HG03196 (cell line): ENCODE data around the gene HPCAL1.
"Not testable (repeated sequence)": the region's sequence is repeated elsewhere in the genome, so short reads cannot be mapped to it uniquely, and the experiment has no call there.

Experiments
- ATAC-seq: cut with Tn5 transposase; IDR thresholded peaks from one replicate; pipeline ENCODE4 v1.9.1; 2021; ENCODE audit not compliant: unreplicated experiment

The HPCAL1 gene

GRCh38 chr2:10435820-10436204 is 133.1 kb downstream of the HPCAL1 start:
- no peak for ATAC-seq

- no peak for ATAC-seq
Measured at GRCh38 chr2:10436583-10437110, 133.9 kb downstream of the HPCAL1 start.

- no peak for ATAC-seq
Measured at GRCh38 chr2:10437806-10438205, 135.1 kb downstream of the HPCAL1 start.

GRCh38 chr2:10438688-10439087 is 136.0 kb downstream of the HPCAL1 start:
- ATAC-seq: no peak

- ATAC-seq: no peak
Measured at GRCh38 chr2:10439185-10439879, 136.6 kb downstream of the HPCAL1 start.

GRCh38 chr2:10439971-10440370 is 137.3 kb downstream of the HPCAL1 start:
- ATAC-seq: no peak

- no peak for ATAC-seq
Measured at GRCh38 chr2:10440736-10441135, 138.0 kb downstream of the HPCAL1 start.

- no peak for ATAC-seq
Measured at GRCh38 chr2:10441948-10442347, 139.2 kb downstream of the HPCAL1 start.

GRCh38 chr2:10442469-10443126 is 139.9 kb downstream of the HPCAL1 start:
- not testable (repeated sequence) for ATAC-seq

GRCh38 chr2:10444463-10444862 is 141.8 kb downstream of the HPCAL1 start:
- ATAC-seq: no peak

GRCh38 chr2:10446631-10447030 is 143.9 kb downstream of the HPCAL1 start:
- ATAC-seq: no peak

- peak; percentile 25 for ATAC-seq
Measured at GRCh38 chr2:10447300-10447894, 144.7 kb downstream of the HPCAL1 start.

- peak; percentile 72 for ATAC-seq
Measured at GRCh38 chr2:10447895-10448575, 145.3 kb downstream of the HPCAL1 start, which contains the start of gene ODC1. TSS of gene ODC1 (minus strand) at chr2:10448327. CDS start at chr2:10445032, 3,295 bp downstream.

- peak; percentile 62 for ATAC-seq
Measured at GRCh38 chr2:10448576-10449485, 146.1 kb downstream of the HPCAL1 start.

GRCh38 chr2:10449486-10449831 is 146.8 kb downstream of the HPCAL1 start:
- ATAC-seq: no peak

GRCh38 chr2:10449838-10450691 is 147.4 kb downstream of the HPCAL1 start:
- no peak for ATAC-seq

GRCh38 chr2:10451819-10452218 is 149.1 kb downstream of the HPCAL1 start:
- ATAC-seq: no peak

- ATAC-seq: no peak
Measured at GRCh38 chr2:10452312-10452711, 149.6 kb downstream of the HPCAL1 start.
